ENCODE results near the gene IL22RA1.
A peak's percentile ranks its signal among the peaks of the same experiment; 100 is the strongest.

- TF ChIP-seq, protein P1, sequence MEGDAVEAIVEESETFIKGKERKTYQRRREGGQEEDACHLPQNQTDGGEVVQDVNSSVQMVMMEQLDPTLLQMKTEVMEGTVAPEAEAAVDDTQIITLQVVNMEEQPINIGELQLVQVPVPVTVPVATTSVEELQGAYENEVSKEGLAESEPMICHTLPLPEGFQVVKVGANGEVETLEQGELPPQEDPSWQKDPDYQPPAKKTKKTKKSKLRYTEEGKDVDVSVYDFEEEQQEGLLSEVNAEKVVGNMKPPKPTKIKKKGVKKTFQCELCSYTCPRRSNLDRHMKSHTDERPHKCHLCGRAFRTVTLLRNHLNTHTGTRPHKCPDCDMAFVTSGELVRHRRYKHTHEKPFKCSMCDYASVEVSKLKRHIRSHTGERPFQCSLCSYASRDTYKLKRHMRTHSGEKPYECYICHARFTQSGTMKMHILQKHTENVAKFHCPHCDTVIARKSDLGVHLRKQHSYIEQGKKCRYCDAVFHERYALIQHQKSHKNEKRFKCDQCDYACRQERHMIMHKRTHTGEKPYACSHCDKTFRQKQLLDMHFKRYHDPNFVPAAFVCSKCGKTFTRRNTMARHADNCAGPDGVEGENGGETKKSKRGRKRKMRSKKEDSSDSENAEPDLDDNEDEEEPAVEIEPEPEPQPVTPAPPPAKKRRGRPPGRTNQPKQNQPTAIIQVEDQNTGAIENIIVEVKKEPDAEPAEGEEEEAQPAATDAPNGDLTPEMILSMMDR (IDR thresholded peaks at IDR 0.05; ENCODE audit: insufficient read depth, low read depth, low read length) = no peak
- peak; percentile 62 for TF ChIP-seq EZH2 (IDR thresholded peaks at IDR 0.05; ENCODE audit: insufficient read depth, low read length)
Measured at GRCh38 chr1:24186993-24187790, 44.3 kb upstream of the IL22RA1 start, which contains the start of gene IFNLR1.

Measured in astrocyte (in vitro differentiated cells and primary cell).